Measurements from ENCODE around the gene THRB.
A peak's percentile ranks its signal among the peaks of the same experiment; 100 is the strongest.
"Not testable (repeated sequence)": the region's sequence is repeated elsewhere in the genome, so short reads cannot be mapped to it uniquely, and the experiment has no call there.

THRB gene

GRCh38 chr3:24400015-24400414 is 94.6 kb downstream of the THRB start:
- no peak for DNase-seq

GRCh38 chr3:24399614-24400013 is 95.0 kb downstream of the THRB start:
- no peak for DNase-seq

GRCh38 chr3:24398712-24399111 is 95.9 kb downstream of the THRB start:
- not testable (repeated sequence) for DNase-seq

GRCh38 chr3:24396338-24396737 is 98.3 kb downstream of the THRB start:
- DNase-seq, result no peak

DNA sequence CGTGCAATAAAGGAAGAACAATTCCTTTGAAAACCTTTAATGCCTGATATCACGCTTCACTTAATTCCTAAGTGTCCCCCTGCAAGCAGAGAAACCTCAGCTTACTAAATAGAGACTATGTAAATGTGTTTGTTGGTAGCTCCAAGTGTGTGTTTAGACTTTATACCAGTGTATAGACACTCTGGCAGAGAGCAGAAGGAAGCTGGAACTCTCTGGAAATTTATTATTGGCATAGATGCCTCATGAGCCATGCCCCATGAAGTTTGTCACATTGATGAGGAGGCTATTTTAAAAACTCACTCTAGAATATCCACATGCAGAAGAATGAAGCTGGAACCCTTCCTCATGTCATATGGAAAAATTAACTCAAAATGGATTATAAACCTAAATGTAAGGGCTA is 99.9 kb downstream of the THRB start:
- no peak for DNase-seq

GRCh38 chr3:24393316-24393715 is 101.3 kb downstream of the THRB start:
- DNase-seq, result no peak

GRCh38 chr3:24390169-24391130 is 104.2 kb downstream of the THRB start:
- DNase-seq, result no peak

DNA sequence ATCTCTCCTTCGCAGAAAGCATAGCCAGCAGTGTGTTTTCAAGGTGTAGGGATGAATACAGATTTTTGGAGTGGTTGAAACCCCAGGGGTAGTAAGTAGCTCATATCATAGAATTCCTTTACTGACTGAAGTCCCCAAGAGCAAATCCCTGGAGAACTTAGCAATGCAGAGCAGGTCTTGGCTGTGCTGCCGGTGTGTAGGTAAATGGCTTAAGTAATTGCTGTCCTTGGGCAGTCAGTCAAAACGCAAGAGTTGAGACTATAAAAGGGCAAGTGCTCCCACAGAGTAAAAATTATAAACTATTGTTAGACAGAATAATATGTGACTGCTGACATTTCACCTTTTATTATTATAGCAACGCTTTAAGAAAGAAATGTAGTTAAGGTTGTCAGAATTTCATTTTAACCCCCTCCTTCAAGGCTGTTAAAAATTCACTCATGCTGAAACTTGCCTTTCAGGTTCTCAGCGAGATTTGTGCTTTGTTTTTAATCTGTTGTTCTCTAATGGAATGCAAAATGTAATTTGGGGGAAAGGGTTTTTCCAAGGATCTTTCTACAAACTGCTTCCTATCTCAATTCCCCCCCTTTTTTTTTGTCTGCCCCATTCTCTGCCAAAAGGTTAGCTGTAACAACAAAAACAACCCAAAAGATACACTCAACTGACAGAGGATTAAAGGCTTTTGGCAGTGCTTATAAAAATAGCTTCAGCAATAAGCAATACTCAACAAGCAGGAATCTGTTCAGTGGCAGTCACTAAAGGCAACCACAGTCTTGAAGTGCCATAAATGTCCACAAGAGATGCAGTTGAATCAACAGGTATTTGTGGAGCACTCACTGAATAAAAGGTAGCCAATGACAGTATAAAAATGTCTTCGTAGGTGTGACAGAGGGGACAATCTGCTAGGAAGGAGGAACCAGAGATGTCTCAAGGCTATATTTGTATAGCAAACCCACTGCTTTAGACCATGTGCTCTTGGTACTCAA is 105.3 kb downstream of the THRB start:
- peak; percentile 40 for DNase-seq

DNA sequence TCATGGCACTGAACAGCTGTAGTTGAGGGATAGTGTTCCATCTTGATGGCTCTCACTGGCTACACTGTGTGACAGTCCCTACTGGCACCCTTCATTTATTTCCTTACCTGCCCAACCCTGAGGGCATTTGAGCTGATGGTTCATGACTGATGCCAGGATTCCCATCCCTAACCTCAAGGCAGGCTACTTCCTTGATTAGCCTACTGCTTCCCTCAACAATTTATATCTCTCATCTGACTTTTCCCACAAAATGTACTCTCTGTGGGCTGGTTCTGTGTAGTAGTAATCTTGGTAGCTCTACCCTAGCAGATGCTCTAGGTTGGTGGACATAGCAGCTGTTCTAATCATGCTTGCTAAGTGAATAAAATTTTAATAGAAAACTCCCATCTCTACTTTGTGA is 106.0 kb downstream of the THRB start:
- DNase-seq, result no peak

- no peak for DNase-seq
Observed at GRCh38 chr3:24388159-24388558, 106.5 kb downstream of the THRB start.

DNA sequence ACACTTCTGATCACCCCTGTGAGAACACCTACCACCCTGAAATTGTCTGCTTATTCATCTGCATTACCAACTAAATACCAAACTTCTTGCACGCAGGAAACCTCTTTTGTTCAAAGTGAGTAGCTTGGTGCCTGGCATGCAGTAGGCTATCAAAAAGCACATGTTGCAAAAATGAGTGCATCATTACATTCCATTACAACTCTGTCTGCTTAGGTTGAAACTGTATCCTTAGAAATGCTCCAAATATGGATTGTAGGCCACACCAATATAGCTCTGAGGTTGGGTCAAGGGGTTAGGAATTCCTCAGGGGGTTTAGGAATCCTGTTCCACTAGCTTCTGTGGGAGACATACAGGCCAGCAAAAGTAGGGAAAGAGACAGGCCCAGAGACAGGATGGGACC is 107.2 kb downstream of the THRB start:
- DNase-seq, result peak; percentile 90

DNA sequence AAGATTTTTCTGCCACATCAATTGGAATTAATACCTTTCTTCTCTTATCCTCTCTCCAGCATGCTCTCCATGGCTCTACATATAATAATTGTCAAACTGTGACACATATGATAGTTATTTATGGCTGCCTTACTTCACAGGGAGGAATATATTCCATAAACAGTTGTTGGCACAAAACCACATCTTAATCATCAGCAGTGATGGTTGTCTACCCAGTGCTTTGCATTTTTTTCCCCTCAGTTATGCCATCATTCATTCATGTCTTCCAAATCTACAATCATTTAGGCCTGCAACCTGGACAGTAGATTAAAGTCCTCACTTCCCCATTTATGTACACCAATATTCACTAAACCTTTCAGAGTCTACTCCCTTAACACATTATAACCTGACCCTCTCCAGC is 107.7 kb downstream of the THRB start:
- DNase-seq, result peak; percentile 78

DNA sequence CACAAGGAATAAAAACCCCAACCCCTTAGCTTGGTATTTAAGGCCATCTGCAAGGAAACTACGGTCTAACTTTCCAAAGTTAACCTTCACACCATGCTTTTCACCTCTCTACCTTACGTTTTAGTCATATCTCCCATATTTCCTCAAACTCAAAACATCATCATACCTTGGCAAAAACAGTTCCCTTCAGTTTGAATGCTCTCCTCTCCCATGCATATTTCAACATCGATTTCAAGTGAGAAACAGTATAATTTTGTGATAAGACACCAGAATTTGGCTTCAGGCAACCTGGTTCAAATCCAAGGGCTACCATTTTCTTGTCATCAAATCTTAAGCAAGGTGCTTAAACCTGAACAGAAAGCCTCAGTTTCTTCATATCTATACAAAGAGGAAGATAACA is 108.2 kb downstream of the THRB start:
- no peak for DNase-seq

DNA sequence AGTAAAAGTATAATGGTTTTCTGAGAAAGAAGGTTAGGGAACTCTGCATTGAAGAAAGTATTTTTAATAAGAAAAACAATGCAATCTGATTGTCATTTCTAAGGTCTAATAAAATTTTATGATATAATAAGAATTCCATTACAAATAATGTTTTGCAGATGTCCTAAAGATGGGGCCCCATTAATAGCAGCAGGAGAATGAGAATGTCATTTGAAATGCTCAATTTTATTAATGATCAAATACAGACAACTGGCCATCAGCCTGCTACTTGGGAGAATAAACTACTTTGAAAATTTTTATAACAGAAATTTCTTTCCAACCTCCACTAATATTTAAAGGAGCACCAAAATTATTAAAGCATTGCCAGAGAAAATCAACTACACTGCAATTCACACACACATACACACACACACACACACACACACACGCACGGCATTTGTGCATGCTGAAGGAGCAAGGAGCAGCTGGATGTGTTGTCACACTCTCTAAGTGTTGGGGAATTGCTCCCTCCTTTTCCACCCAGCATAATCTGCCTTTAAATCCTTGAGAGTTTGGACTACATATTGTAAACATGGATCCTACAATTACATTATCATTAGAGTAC is 109.5 kb downstream of the THRB start:
- no peak for DNase-seq

DNA sequence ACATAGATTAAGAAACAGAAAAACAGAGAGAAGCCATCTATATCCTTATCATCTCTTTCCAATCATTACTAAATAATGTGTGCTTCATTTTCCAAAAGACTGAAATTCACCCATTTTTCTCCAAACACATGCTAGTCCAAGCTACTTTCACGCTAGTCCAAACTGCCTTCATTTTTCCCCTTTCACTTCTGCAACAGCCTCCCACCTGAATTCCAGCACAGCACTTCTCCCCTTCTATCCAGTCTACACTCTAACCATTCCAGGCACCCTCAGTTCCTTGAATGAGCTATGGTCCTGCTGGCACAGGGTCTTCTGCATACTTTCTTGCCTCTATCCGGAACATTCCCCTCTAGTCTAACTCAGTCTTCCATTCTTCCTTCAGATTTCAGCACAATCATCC is 112.0 kb downstream of the THRB start:
- no peak for DNase-seq

GRCh38 chr3:24379936-24380335 is 114.7 kb downstream of the THRB start:
- DNase-seq, result no peak

DNA sequence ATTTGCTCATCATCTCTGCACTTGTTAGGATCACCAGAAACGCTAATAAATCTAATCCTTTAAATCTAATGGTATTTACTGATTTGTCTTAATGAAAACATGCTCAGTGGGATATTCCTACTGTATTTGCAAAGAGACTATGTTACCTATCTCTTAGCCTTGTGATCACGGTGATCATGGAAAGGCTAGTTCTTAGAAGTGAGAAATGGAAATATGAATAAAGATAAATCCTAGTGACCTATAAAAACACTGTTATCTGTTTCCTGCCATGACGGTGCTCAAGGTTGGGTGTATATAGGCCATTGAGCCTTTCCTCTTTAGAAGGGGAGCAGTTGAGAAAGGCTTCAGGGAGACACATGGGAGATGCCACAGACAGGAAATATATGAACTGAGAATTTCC is 116.3 kb downstream of the THRB start:
- no peak for DNase-seq

DNA sequence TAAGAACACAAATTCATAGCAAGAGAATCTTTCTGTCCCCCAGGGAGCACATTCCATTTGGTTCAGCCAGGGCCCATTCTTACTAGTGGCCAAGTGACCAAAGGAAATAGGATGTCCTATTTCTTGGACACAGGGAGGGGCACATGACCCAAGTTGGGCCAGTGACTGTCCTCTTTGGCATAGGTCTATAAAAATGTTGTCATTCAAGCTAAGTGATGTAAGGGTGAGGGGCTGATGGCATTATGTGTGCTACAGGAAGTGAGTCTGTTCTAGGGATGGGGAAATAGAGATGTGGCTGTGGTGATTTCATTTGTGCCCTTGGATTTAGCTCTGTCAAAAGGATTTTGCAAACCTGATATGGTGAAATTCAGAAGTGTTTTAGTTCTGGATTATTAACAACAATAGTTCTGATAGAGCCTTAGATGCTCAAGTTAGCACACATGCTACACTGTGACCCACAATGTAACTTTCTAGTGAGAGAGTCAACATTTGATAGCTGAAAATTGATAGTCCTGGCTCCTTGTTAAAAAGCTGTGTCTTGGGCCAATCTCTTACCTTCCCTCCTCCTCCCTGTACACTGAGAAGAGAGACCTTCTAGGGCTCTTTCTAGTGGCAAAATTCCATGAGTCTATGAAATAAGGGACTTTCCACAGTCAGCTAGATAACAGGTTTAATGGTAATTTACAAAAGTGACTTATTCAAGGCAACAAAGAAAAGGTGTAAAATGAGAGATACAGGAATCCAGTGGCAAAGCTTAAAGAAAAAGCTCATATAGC is 117.2 kb downstream of the THRB start:
- DNase-seq, result peak; percentile 7

- no peak for DNase-seq
Observed at GRCh38 chr3:24375947-24376384, 118.7 kb downstream of the THRB start.

DNA sequence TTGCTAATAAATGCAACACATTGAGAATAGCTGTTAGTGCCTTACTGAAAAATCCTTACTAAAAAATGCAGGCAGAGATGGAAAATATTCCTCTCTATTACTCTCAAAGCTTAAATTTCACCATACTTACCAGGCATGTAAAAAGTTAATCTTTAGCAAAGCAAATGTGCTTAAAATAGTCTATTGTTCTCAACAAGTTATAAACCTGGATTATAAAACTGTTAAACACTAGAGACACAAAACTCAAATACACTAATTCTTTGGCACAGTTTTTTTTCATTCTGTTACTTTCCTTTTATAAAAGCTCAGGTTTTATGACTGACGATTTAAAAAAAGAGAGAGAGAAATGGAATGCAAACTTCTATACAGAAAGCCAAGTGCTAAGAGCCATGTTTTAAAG is 119.8 kb downstream of the THRB start:
- DNase-seq, result no peak

DNA sequence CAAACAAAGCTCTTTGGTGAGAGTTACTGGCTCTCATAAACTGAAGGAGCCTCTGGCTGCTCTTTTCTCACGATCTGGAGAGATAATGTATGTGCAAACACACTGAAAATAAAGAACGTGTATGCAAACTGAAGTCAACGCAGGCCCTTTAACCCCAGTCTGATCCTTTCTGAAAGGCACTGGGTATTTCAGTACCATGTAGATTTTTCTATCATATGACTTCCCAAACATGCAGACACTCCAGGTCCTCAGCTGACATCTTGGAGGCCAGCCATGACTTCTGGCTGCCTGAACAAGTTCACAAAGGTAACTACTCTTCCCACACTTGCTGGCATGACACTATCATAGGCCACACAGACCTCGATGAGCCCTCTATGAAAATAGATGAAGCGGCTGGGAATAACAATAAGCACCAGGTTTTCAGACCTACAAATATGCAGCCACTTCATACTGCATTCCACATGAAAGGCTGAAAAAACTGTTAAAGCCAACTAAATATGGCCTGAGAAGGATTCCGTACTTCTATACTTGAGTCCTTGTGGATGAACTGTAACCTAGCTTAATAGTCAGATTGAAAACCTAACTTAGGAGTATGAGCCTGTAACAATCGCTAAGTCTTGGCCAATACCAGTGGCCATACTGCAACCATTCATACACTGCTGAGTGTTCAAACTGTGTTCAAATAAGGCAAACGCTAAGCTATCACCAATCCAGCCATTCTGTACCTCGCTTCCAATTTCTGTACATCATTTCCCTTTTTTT is 121.3 kb downstream of the THRB start:
- DNase-seq, result no peak
